Measurements from ENCODE around the gene SMAP2.
"Not testable (repeated sequence)": the region's sequence is repeated elsewhere in the genome, so short reads cannot be mapped to it uniquely, and the experiment has no call there.

The SMAP2 gene

DNA sequence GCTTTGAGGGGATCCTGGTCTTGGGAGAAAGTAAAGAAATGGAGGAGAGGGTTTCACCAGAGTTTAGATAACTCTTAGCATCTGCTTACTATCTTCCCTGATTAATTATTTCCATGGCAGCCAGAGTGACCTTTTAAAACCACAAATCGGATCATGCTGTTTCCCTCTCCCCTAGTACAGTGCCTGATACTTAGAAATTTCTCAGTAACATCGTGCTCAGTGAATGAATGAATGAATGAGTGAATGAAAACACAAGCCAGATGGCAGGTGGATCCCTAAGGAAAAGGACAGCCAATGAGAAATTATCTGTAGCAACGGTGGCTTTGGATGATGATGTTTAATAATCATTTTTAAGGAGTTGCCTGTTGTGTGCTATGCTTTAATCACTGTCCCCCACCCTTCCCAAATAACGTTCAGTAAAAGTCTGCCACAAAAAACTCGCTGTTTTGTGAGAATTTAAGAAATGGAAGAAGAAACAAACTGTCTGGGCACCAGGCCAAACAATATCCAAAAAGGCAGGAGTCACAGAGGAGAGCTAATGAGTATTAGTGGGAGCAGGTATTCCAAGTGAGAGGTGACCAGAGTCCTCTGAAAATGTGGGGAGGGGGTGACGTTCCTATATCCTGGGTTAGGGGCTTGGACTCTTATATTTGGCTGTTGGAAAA lies 737 bp upstream of the SMAP2 start:
- no peak for DNase-seq (ENCODE audit: low read depth)

- no peak for DNase-seq (ENCODE audit: low read depth)
These were observed 4.0 kb downstream of the SMAP2 start for GRCh38 chr1:40377512-40377911.

DNA sequence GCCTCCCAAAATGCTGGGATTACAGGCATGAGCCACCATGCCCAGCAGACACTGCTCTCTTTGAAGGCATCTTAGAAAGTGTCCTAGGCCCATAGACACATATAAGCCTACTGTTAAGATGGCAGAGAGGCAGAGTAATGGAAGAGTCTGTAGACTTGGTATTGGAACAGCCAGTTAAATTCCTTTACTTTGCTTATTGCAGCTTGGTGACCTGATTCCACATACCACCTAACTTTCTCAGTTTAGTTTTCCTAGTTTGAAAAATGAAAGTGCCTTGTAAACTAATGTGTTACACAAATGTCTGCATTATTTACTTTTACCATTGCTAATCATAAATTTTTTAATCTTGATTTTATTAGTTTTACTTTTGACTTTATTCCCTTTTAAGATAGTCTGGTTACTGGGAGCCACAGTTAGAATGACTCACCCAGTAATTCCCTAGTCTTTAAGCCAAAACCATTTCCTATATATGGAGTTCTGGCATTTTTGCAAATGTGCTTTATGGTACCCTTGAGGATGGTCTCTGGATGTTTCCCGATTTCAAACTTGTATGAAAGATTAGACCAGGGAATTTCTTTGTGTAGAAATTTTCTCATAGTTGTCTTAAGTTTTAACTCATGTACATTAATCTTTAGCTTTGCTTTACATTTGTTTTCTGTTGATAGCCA lies 6.4 kb downstream of the SMAP2 start:
- no peak for DNase-seq (ENCODE audit: low read depth)

DNA sequence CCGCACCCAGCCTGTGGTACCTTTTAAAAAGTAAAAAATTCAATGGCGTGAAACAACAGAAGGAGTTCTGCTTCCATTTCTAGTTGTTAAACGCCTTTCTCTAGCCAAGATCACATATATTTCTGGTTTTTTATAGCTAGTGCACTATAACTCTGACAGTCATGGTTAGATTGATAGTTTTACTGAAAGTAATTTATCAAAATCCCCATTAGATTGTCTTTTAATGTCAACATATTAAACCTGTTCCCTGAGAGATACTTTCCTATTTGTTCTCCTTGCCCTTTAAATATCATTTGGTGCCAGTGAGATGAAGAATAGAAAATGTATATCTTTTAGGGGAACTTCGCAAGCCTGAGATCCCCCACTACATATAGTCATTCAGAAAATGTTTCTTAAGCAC lies 7.3 kb downstream of the SMAP2 start:
- no peak for DNase-seq (ENCODE audit: low read depth)

DNA sequence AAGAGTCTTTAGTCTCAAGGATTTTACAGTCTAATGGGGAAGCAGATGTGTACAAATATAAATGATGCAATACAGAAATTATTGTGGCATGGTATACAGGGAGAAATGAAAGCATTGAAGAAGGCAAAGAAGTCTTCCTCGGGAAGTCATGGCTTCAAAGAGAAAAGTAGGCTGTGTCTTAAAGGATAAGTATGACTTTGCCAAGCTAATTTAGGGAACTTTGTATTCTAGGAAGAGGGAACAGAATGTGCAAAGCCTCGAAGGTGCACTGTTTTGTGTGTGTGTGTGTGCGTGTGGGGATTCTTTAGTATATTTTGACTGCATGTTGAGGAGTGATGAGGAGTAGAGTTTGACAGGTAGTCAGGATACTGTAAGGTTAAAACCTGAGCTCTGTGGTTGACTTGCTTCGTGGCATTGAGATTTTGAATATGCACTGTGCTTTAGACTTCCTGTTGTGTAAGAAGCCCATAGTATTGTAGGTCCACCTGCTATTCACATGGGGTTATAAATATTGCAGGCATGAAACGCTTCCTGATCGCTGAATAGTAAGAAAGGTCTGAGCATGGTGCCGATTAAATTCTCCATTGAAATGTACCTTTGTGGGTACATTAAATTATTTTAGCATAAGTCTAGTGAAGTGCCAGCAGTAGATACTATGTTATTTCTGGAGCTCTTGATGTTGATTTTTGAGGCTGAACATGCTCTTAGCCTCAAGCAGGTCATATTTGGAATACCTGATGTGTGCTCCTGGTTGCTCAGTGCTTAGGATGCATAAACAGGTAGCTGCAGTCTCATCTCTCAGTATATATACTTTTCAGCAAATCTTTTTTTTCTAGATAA lies 8.0 kb downstream of the SMAP2 start:
- DNase-seq (ENCODE audit: low read depth) = no peak

- no peak for DNase-seq (ENCODE audit: low read depth)
These were observed 8.6 kb downstream of the SMAP2 start for GRCh38 chr1:40382108-40382460.

DNA sequence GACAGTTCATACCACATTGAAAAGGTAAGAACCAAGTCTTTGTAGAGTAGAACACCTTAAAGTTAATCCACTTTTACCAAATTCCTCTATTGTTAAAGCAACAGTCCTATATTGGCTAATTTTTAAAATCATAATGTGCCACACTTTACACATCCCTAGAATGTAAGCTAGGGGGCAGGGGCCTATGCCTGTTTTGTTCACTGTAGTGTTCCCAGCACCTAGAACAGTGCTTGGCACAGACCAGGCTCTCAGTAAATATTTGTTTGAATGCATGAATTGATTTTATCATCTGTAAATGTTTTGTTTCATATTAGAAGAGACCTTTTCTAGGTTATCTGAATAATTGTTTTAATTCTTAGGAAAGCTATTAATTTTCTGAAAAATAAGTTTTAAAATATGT lies 9.1 kb downstream of the SMAP2 start:
- no peak for DNase-seq (ENCODE audit: low read depth)

GRCh38 chr1:40383095-40383487 lies 9.6 kb downstream of the SMAP2 start:
- no peak for DNase-seq (ENCODE audit: low read depth)

GRCh38 chr1:40383488-40384412 lies 10.2 kb downstream of the SMAP2 start:
- no peak for DNase-seq (ENCODE audit: low read depth)

GRCh38 chr1:40384413-40384762 lies 10.9 kb downstream of the SMAP2 start:
- DNase-seq (ENCODE audit: low read depth) = no peak

- no peak for DNase-seq (ENCODE audit: low read depth)
These were observed 11.4 kb downstream of the SMAP2 start for GRCh38 chr1:40384887-40385286.

GRCh38 chr1:40385437-40386358 lies 12.2 kb downstream of the SMAP2 start:
- peak; percentile 33 for DNase-seq (ENCODE audit: low read depth)

DNA sequence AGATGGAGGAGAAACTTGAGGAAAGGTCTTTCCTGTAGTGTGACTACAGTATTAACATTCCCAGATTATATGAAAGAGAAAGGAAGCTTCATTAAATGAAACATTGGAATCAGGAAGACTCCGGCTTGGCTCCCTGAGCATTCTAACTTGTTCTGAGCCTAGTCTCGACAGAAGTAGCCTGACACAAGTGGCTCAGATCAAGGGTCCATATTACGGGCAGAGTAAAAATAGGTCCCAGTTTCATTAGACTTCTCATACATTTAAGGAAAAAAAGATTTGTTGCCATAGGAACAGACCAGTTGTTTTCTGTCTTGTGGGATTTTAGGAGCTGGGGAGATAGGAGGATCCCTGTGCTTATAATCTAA lies 12.8 kb downstream of the SMAP2 start:
- no peak for DNase-seq (ENCODE audit: low read depth)

DNA sequence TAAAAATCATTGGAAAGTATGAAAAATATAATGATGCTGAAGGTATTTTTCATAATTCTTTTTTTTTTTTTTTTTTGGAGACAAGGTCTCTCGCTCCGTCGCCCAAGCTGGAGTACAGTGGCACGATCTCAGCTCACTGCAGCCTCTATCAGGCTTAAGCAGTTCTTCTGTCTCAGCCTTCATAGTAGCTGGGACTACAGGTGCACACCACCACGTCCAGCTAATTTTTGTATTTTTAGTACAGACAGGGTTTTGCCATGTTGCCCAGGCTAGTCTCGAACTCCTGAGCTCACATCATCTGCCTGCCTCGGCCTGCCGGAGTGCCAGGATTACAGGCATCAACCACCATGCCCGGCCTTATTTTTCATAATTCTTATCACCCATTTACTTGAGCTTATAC lies 13.3 kb downstream of the SMAP2 start:
- DNase-seq (ENCODE audit: low read depth) = no peak

DNA sequence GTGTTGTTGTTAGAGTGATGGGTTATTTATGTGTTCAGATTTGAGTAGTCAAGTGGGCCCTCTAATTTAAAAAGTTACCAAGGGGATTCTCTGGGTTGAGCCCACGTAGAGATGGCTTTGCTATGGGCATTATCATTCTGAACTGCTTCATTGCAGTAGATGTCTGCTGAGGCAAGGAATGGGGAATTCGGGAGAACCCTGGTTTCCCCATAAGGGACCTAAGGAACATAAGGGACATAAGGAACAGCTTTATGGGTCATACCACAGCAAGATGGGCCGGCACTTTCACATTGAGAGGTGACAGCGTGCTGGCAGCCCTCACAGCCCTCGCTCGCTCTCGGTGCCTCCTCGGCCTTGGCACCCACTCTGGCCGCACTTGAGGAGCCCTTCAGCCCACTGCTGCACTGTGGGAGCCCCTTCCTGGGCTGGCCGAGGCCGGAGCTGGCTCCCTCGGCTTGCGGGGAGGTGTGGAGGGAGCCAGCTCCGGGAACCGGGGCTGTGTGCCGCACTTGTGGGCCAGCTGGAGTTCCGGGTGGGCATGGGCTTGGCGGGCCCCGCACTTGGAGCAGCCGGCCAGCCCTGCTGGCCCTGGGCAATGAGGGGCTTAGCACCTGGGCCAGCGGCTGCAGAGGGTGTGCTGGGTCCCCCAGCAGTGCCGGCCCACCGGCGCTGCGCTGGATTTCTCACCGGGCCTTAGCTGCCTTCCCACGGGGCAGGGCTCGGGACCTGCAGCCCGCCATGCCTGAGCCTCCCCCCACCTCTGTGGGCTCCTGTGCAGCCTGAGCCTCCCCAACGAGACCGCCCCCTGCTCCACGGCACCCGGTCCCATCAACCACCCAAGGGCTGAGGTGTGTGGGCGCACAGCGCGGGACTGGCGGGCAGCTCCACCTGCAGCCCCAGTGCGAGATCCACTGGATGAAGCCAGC lies 14.1 kb downstream of the SMAP2 start:
- not testable (repeated sequence) for DNase-seq (ENCODE audit: low read depth)

DNA sequence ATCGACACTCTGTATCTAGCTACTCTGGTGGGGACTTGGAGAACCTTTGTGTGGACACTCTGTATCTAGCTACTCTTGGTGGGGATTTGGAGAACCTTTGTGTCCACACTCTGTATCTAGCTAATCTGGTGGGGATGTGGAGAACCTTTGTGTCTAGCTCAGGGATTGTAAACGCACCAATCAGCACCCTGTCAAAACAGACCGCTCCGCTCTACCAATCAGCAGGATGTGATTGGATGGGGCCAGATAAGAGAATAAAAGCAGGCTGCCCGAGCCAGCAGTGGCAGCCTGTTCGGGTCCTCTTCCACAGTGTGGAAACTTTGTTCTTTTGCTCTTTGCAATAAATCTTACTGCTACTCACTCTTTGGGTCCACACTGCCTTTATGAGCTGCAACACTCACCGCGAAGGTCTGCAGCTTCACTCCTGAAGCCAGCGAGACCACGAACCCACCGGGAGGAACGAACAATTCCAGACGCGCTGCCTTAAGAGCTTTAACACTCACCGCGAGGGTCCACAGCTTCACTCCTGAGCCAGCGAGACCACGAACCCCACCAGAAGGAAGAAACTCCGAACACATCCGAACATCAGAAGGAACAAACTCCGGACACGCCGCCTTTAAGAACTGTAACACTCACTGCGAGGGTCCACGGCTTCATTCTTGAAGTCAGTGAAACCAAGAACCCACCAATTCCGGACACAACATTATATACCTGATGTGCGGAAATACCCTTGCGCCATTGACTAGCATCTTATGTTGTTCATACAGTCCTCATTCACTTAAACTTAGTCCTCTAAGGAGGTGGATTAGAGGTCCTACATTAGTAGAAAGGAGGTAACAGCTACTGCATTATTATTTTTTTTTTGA lies 15.2 kb downstream of the SMAP2 start:
- not testable (repeated sequence) for DNase-seq (ENCODE audit: low read depth)

- DNase-seq (ENCODE audit: low read depth) = no peak
These were observed 15.8 kb downstream of the SMAP2 start for GRCh38 chr1:40389322-40389803.

GRCh38 chr1:40389871-40390560 lies 16.5 kb downstream of the SMAP2 start:
- DNase-seq (ENCODE audit: low read depth) = no peak

Measured in stimulated activated CD8-positive, alpha-beta memory T cell treated with anti-CD3 and anti-CD28 coated beads, Interleukin-15, amount 100 ng/mL, for 1 hour (primary cell).